HG03378 (cell line): ENCODE data around the gene MANF.

Experiments used
- ATAC-seq: cut with Tn5 transposase; IDR thresholded peaks from one replicate; pipeline ENCODE4 v1.9.1; 2021; ENCODE audit warnings: mild to moderate bottlenecking, moderate library complexity; ENCODE audit not compliant: unreplicated experiment

MANF gene

GRCh38 chr3:51389423-51390183 is 4.5 kb downstream of the MANF start:
- ATAC-seq = no peak

- ATAC-seq = no peak
These were observed 5.4 kb downstream of the MANF start for GRCh38 chr3:51390246-51391074.

- peak; percentile 83 for ATAC-seq
These were observed 6.0 kb downstream of the MANF start, which contains the start of gene RBM15B for GRCh38 chr3:51391075-51391565. Gene RBM15B, plus strand, starts transcription at chr3:51391285. Its CDS starts 115 bp downstream, at chr3:51391400.

GRCh38 chr3:51391566-51392354 is 6.7 kb downstream of the MANF start:
- no peak for ATAC-seq

- ATAC-seq = no peak
These were observed 7.5 kb downstream of the MANF start for GRCh38 chr3:51392355-51393133.

- no peak for ATAC-seq
These were observed 8.0 kb downstream of the MANF start for GRCh38 chr3:51393134-51393495.

- no peak for ATAC-seq
These were observed 8.5 kb downstream of the MANF start for GRCh38 chr3:51393564-51393963.

- no peak for ATAC-seq
These were observed 9.4 kb downstream of the MANF start for GRCh38 chr3:51394541-51394940.

GRCh38 chr3:51395493-51396213 is 10.6 kb downstream of the MANF start:
- no peak for ATAC-seq

- no peak for ATAC-seq
These were observed 11.3 kb downstream of the MANF start for GRCh38 chr3:51396401-51396800.

GRCh38 chr3:51397392-51397791 is 12.3 kb downstream of the MANF start:
- ATAC-seq = no peak

- ATAC-seq = no peak
These were observed 13.7 kb downstream of the MANF start for GRCh38 chr3:51398595-51399310.

- ATAC-seq = no peak
These were observed 15.1 kb downstream of the MANF start for GRCh38 chr3:51400166-51400565.

GRCh38 chr3:51401735-51402134 is 16.6 kb downstream of the MANF start:
- no peak for ATAC-seq

- no peak for ATAC-seq
These were observed 18.6 kb downstream of the MANF start for GRCh38 chr3:51403675-51404074.

- no peak for ATAC-seq
These were observed 22.9 kb downstream of the MANF start for GRCh38 chr3:51408021-51408420.

- ATAC-seq = no peak
These were observed 23.7 kb downstream of the MANF start for GRCh38 chr3:51408813-51409212.

- ATAC-seq = no peak
These were observed 37.1 kb downstream of the MANF start for GRCh38 chr3:51422211-51422610.

GRCh38 chr3:51426921-51427320 is 41.8 kb downstream of the MANF start:
- ATAC-seq = no peak
